HEK293 (cell line): Measurements from ENCODE around the gene DGKD.

Experiments used
- CTCF ChIA-PET: fragments of 350-600 bp; formaldehyde crosslinking; extraction: SDS; loops from one replicate; lab custom pipeline; 2021; ENCODE audit warnings: antibody characterized with exemption; lab: Yijun Ruan, JAX
- POLR2A ChIA-PET: fragments of 300-600 bp; formaldehyde crosslinking; extraction: SDS; loops from one replicate; lab custom pipeline; 2020; ENCODE audit warnings: antibody characterized with exemption, inconsistent platforms; lab: Yijun Ruan, JAX
- H3K27ac ChIP-seq: fragments of 200-500 bp; sonication (Bioruptor generic); 2 replicates; pipeline ENCODE4 v1.5.1; 2014; ENCODE audit warnings: low read depth, low read length, control low read depth, inconsistent platforms; ENCODE audit errors: extremely low read depth
- H3K36me3 ChIP-seq, 2 experiments: fragments of 200-500 bp in 1 of 2; sonication (Bioruptor generic) in 1 of 2; 1 replicate in 1 of 2; 2 replicates in 1 of 2; pipeline ENCODE4 v1.5.1; 2014 to 2017; ENCODE audit warnings: inconsistent platforms in 2 of 2, low read length in 2 of 2; ENCODE audit not compliant: control insufficient read depth in 2 of 2, insufficient read depth in 1 of 2
- H3K4me1 ChIP-seq: fragments of 200-500 bp; sonication (Bioruptor generic); 2 replicates; pipeline ENCODE4 v1.5.1; 2014; ENCODE audit warnings: mild to moderate bottlenecking, low read length, inconsistent platforms; ENCODE audit not compliant: control insufficient read depth, insufficient read depth
- H3K4me3 ChIP-seq: 2 replicates; pipeline ENCODE4 v1.5.1; 2011; ENCODE audit warnings: low read depth, mild to moderate bottlenecking, control low read depth, low read length, moderate library complexity
- H3K9me3 ChIP-seq: fragments of 200-500 bp; sonication (Bioruptor generic); 2 replicates; pipeline ENCODE4 v1.5.1; 2014; ENCODE audit warnings: low read depth, low read length, inconsistent platforms; ENCODE audit not compliant: control insufficient read depth, insufficient read depth
- FEZF1 ChIP-seq: fragments of 450-650 bp; formaldehyde crosslinking; IDR thresholded peaks from 2 replicates; pipeline ENCODE4 v1.5.1; 2016; ENCODE audit warnings: missing biosample characterization, missing genetic modification characterization
- GLI4 ChIP-seq: fragments of 450-650 bp; formaldehyde crosslinking; IDR thresholded peaks from 2 replicates; pipeline ENCODE4 v1.5.1; 2016; ENCODE audit warnings: missing biosample characterization, missing genetic modification characterization
- HOXA7 ChIP-seq: sonication (generic); formaldehyde crosslinking; IDR thresholded peaks from 2 replicates; pipeline ENCODE4 v1.8.1; 2022; ENCODE audit warnings: missing genetic modification reagents, borderline replicate concordance
- YY1 ChIP-seq: fragments of 450-650 bp; formaldehyde crosslinking; IDR thresholded peaks from 2 replicates; pipeline ENCODE4 v1.5.1; 2018; ENCODE audit warnings: missing biosample characterization, missing genetic modification characterization
- ZBTB17 ChIP-seq: fragments of 450-650 bp; formaldehyde crosslinking; IDR thresholded peaks from 2 replicates; pipeline ENCODE4 v1.5.1; 2016; ENCODE audit warnings: missing biosample characterization, missing genetic modification characterization
- ZFP3 ChIP-seq: fragments of 450-650 bp; formaldehyde crosslinking; IDR thresholded peaks from 2 replicates; pipeline ENCODE4 v1.5.1; 2016; ENCODE audit warnings: low read depth, missing biosample characterization, missing genetic modification characterization
- ZNF133 ChIP-seq: fragments of 450-650 bp; formaldehyde crosslinking; IDR thresholded peaks from 2 replicates; pipeline ENCODE4 v1.5.1; 2016; ENCODE audit warnings: missing biosample characterization, missing genetic modification characterization
- ZNF211 ChIP-seq: fragments of 450-650 bp; formaldehyde crosslinking; IDR thresholded peaks from 2 replicates; pipeline ENCODE4 v1.5.1; 2016; ENCODE audit warnings: low read depth, missing biosample characterization, missing genetic modification characterization
- ZNF223 ChIP-seq: fragments of 450-650 bp; formaldehyde crosslinking; IDR thresholded peaks from 2 replicates; pipeline ENCODE4 v1.5.1; 2016; ENCODE audit warnings: missing biosample characterization, missing genetic modification characterization
- ZNF302 ChIP-seq: fragments of 450-650 bp; formaldehyde crosslinking; IDR thresholded peaks from 2 replicates; pipeline ENCODE4 v1.5.1; 2016; ENCODE audit warnings: missing biosample characterization, missing genetic modification characterization, low read depth
- ZNF341 ChIP-seq: fragments of 450-650 bp; formaldehyde crosslinking; IDR thresholded peaks from 2 replicates; pipeline ENCODE4; 2016; ENCODE audit warnings: low read depth, missing biosample characterization, missing genetic modification characterization
- ZNF404 ChIP-seq: fragments of 450-650 bp; formaldehyde crosslinking; IDR thresholded peaks from 2 replicates; pipeline ENCODE4 v1.5.1; 2017; ENCODE audit warnings: missing biosample characterization, missing genetic modification characterization
- ZNF473 ChIP-seq: fragments of 450-650 bp; formaldehyde crosslinking; IDR thresholded peaks from 2 replicates; pipeline ENCODE4 v1.5.1; 2017; ENCODE audit warnings: missing biosample characterization, missing genetic modification characterization
- ZNF510 ChIP-seq: fragments of 450-650 bp; formaldehyde crosslinking; IDR thresholded peaks from 2 replicates; pipeline ENCODE4 v1.5.1; 2018; ENCODE audit warnings: mild to moderate bottlenecking, missing genetic modification characterization, missing biosample characterization; ENCODE audit not compliant: insufficient replicate concordance
- ZNF514 ChIP-seq: fragments of 450-650 bp; formaldehyde crosslinking; IDR thresholded peaks from 2 replicates; pipeline ENCODE4 v1.5.1; 2016; ENCODE audit warnings: missing biosample characterization, missing genetic modification characterization
- ZNF670 ChIP-seq: fragments of 450-650 bp; formaldehyde crosslinking; IDR thresholded peaks from 2 replicates; pipeline ENCODE4 v1.5.1; 2016; ENCODE audit warnings: missing biosample characterization, missing genetic modification characterization, low read depth
- ZNF701 ChIP-seq: fragments of 450-650 bp; formaldehyde crosslinking; IDR thresholded peaks from 2 replicates; pipeline ENCODE4 v1.5.1; 2016; ENCODE audit warnings: missing biosample characterization, missing genetic modification characterization
- ZNF76 ChIP-seq: fragments of 450-650 bp; formaldehyde crosslinking; IDR thresholded peaks from 2 replicates; pipeline ENCODE4; 2016; ENCODE audit warnings: low read depth, missing biosample characterization, missing genetic modification characterization, borderline replicate concordance
- ZNF768 ChIP-seq: fragments of 450-650 bp; formaldehyde crosslinking; IDR thresholded peaks from 2 replicates; pipeline ENCODE4 v1.5.1; 2018; ENCODE audit warnings: missing biosample characterization, mild to moderate bottlenecking, missing genetic modification characterization
- ZNF837 ChIP-seq: fragments of 450-650 bp; formaldehyde crosslinking; IDR thresholded peaks from 2 replicates; pipeline ENCODE4 v1.5.1; 2016; ENCODE audit warnings: missing biosample characterization, missing genetic modification characterization
- ZSCAN23 ChIP-seq: fragments of 450-650 bp; formaldehyde crosslinking; IDR thresholded peaks from 2 replicates; pipeline ENCODE4 v1.5.1; 2016; ENCODE audit warnings: missing biosample characterization, missing genetic modification characterization
- TF ChIP-seq, protein P1 (sequence below): fragments of 450-650 bp; formaldehyde crosslinking; IDR thresholded peaks from 2 replicates; pipeline ENCODE4 v1.5.1; 2016; ENCODE audit warnings: missing biosample characterization, missing genetic modification characterization
- TF ChIP-seq, protein P2 (sequence below): fragments of 450-650 bp; formaldehyde crosslinking; IDR thresholded peaks from 2 replicates; pipeline ENCODE4 v1.5.1; 2016; ENCODE audit warnings: missing biosample characterization, missing genetic modification characterization
- TF ChIP-seq, protein P3 (sequence below): fragments of 450-650 bp; formaldehyde crosslinking; conservative IDR thresholded peaks from 2 replicates; pipeline ENCODE4 v1.5.1; 2016; ENCODE audit warnings: low read depth, missing biosample characterization, missing genetic modification characterization
- TF ChIP-seq, protein P4 (sequence below): fragments of 450-650 bp; formaldehyde crosslinking; IDR thresholded peaks from 2 replicates; pipeline ENCODE4 v1.5.1; 2017; ENCODE audit warnings: missing biosample characterization, missing genetic modification characterization
- TF ChIP-seq, protein P5 (sequence below): fragments of 450-650 bp; formaldehyde crosslinking; IDR thresholded peaks from 2 replicates; pipeline ENCODE4 v1.5.1; 2017; ENCODE audit warnings: missing biosample characterization, missing genetic modification characterization

The DGKD gene

DNA sequence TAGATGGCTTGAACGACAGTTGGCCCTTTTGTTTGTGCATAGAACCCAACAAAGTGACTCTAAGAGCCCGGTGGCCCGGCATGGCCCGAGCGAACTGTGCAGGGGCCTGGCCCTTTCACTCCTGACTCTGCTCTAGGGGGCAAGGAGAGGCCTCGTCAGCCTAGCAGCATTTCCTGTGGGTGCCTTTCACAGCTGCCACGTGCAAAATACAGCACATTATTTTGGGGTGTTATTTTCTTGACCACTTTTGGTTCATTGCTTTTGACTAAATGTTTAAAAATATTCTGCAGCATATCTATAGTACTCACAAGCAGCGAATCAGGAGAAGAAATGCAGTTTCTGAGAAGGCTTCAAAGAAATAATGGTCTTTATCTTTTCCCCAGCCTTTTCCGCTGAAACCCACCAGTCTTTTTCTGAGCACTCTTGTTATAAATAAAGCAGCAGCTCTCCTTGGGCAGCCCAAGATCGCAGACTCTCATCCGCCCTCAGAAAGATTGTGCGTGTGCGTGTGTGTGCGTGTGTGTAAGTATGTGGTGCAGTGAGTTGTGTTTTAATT, 31.3 kb downstream of the DGKD start:
- ChIA-PET CTCF (interaction anchor here (0.6 to 1.3 kb wide), 3 partner anchors 17 to 42 kb away, joined by 3 to 9 read pairs (median 4); no protein-coding TSS in a partner anchor), POLR2A (no interaction called here)
- H3K36me3 ChIP-seq = peaks cover 0 to 15% of the 10 kb centered on the region in 2 experiments; a peak in 2 of 3 replicates
- no peak overlapping the region for H3K27ac ChIP-seq
- no peaks in the 10 kb centered on the region for H3K9me3 ChIP-seq
- no peak overlapping the region for H3K4me3 ChIP-seq
- TF ChIP-seq ZNF133 (tag by site-specific recombination) (no peak), ZNF837 (no peak), ZNF701 (tag by site-specific recombination) (no peak), ZNF768 (tag by site-specific recombination) (no peak)
- TF ChIP-seq, protein P1, sequence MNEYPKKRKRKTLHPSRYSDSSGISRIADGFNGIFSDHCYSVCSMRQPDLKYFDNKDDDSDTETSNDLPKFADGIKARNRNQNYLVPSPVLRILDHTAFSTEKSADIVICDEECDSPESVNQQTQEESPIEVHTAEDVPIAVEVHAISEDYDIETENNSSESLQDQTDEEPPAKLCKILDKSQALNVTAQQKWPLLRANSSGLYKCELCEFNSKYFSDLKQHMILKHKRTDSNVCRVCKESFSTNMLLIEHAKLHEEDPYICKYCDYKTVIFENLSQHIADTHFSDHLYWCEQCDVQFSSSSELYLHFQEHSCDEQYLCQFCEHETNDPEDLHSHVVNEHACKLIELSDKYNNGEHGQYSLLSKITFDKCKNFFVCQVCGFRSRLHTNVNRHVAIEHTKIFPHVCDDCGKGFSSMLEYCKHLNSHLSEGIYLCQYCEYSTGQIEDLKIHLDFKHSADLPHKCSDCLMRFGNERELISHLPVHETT (tag by site-specific recombination) = no peak
- TF ChIP-seq, protein P2, sequence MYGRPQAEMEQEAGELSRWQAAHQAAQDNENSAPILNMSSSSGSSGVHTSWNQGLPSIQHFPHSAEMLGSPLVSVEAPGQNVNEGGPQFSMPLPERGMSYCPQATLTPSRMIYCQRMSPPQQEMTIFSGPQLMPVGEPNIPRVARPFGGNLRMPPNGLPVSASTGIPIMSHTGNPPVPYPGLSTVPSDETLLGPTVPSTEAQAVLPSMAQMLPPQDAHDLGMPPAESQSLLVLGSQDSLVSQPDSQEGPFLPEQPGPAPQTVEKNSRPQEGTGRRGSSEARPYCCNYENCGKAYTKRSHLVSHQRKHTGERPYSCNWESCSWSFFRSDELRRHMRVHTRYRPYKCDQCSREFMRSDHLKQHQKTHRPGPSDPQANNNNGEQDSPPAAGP (tag by site-specific recombination) = no peak
- TF ChIP-seq, protein P3, sequence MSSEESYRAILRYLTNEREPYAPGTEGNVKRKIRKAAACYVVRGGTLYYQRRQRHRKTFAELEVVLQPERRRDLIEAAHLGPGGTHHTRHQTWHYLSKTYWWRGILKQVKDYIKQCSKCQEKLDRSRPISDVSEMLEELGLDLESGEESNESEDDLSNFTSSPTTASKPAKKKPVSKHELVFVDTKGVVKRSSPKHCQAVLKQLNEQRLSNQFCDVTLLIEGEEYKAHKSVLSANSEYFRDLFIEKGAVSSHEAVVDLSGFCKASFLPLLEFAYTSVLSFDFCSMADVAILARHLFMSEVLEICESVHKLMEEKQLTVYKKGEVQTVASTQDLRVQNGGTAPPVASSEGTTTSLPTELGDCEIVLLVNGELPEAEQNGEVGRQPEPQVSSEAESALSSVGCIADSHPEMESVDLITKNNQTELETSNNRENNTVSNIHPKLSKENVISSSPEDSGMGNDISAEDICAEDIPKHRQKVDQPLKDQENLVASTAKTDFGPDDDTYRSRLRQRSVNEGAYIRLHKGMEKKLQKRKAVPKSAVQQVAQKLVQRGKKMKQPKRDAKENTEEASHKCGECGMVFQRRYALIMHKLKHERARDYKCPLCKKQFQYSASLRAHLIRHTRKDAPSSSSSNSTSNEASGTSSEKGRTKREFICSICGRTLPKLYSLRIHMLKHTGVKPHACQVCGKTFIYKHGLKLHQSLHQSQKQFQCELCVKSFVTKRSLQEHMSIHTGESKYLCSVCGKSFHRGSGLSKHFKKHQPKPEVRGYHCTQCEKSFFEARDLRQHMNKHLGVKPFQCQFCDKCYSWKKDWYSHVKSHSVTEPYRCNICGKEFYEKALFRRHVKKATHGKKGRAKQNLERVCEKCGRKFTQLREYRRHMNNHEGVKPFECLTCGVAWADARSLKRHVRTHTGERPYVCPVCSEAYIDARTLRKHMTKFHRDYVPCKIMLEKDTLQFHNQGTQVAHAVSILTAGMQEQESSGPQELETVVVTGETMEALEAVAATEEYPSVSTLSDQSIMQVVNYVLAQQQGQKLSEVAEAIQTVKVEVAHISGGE (tag by site-specific recombination) = no peak
- TF ChIP-seq, protein P4, sequence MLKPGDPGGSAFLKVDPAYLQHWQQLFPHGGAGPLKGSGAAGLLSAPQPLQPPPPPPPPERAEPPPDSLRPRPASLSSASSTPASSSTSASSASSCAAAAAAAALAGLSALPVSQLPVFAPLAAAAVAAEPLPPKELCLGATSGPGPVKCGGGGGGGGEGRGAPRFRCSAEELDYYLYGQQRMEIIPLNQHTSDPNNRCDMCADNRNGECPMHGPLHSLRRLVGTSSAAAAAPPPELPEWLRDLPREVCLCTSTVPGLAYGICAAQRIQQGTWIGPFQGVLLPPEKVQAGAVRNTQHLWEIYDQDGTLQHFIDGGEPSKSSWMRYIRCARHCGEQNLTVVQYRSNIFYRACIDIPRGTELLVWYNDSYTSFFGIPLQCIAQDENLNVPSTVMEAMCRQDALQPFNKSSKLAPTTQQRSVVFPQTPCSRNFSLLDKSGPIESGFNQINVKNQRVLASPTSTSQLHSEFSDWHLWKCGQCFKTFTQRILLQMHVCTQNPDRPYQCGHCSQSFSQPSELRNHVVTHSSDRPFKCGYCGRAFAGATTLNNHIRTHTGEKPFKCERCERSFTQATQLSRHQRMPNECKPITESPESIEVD (tag by site-specific recombination) = no peak
- H3K4me1 ChIP-seq = peaks cover 10% of the 10 kb centered on the region; the same call in 1 of the 2 replicates

DNA sequence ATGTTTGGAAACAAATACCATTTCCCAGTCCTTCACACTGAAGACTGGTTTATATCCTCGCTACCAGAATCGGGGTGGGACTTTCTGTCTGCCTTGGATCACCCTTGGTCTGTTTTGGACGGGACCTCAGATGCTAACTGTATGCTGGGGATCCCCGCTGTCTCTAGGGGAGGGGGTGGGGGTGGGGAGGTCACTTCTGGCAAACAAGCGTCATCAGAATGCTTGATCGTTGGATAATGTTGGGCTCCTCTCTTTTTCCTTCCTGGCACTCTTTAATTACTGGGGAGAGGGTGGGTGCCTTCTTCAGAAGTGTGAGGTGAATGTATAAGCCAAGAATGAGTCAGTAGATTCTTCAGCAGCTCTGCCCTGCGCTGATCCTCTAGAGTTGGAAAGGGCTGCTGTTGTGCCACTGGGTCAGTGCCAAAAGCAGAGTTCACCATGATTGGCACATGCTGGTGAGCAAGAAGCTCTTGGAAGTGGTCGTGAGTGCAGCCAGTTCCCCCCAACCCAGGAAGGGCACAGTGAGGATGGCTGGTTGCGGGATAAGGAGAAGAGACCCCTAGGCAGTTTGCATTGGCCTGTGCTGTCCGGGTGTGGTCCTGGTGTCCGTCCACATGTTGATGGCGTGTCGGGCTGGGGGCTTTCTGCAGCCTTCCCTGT, 32.2 kb downstream of the DGKD start:
- Histone ChIP-seq H3K4me3 (no peak overlapping the region), H3K27ac (no peak overlapping the region), H3K9me3 (no peaks in the 10 kb centered on the region), H3K36me3 (peaks cover 0 to 18% of the 10 kb centered on the region in 2 experiments; a peak in 2 of 3 replicates), H3K4me1 (peaks cover 10% of the 10 kb centered on the region; the same call in 1 of the 2 replicates)
- ChIA-PET CTCF (interaction anchor here (1.1 kb wide), 1 partner anchor 58 kb away, joined by 3 read pairs; no protein-coding TSS in a partner anchor), POLR2A (no interaction called here)
- TF ChIP-seq ZNF211 = no peak
- TF ChIP-seq ZFP3 = no peak
- no peak for TF ChIP-seq ZNF76 (tag by site-specific recombination)
- TF ChIP-seq, protein P5, sequence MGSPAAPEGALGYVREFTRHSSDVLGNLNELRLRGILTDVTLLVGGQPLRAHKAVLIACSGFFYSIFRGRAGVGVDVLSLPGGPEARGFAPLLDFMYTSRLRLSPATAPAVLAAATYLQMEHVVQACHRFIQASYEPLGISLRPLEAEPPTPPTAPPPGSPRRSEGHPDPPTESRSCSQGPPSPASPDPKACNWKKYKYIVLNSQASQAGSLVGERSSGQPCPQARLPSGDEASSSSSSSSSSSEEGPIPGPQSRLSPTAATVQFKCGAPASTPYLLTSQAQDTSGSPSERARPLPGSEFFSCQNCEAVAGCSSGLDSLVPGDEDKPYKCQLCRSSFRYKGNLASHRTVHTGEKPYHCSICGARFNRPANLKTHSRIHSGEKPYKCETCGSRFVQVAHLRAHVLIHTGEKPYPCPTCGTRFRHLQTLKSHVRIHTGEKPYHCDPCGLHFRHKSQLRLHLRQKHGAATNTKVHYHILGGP (tag by site-specific recombination) = no peak
- no peak for TF ChIP-seq ZNF473 (tag by site-specific recombination)
- no peak for TF ChIP-seq ZNF341 (tag by site-specific recombination)
- TF ChIP-seq ZSCAN23 = no peak
- no peak for TF ChIP-seq ZNF670 (tag by site-specific recombination)
- no peak for TF ChIP-seq FEZF1 (tag by site-specific recombination)
- TF ChIP-seq ZNF404 (tag by site-specific recombination) = no peak
- no peak for TF ChIP-seq GLI4 (tag by site-specific recombination)
- no peak for TF ChIP-seq HOXA7 (CRISPR knock-in tag)
- no peak for TF ChIP-seq ZNF302 (tag by site-specific recombination)
- TF ChIP-seq ZNF514 (tag by site-specific recombination) = no peak
- TF ChIP-seq ZNF223 = no peak
- no peak for TF ChIP-seq YY1 (tag by site-specific recombination)
- TF ChIP-seq ZBTB17 = no peak
- TF ChIP-seq ZNF510 (tag by site-specific recombination) = no peak
- no peak for TF ChIP-seq ZNF837
